Measurements from ENCODE around the gene PLPPR1.
"Not testable (repeated sequence)": the region's sequence is repeated elsewhere in the genome, so short reads cannot be mapped to it uniquely, and the experiment has no call there.

PLPPR1 gene

DNA sequence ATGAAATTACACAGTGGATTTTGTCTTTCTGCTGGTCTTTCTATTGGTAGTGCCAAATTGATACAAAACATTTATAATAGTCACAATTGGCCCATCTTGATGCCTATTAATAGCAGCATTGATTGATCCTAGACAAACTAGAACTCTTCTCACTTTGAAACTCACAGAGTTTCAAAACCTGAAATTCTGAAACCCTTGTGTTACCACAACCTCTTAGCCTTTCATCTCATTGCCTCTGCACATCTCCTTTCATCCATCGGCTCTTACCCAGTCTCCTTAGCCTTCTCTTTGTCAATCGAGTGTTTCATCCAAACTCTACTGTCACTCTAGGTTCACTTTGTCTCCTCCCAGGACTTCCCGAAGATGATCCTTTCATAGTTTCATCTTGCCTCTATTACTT lies 22.1 kb downstream of the PLPPR1 start:
- DNase-seq: no peak

- DNase-seq: no peak
These were observed 26.1 kb downstream of the PLPPR1 start for GRCh38 chr9:101054657-101055056.

DNA sequence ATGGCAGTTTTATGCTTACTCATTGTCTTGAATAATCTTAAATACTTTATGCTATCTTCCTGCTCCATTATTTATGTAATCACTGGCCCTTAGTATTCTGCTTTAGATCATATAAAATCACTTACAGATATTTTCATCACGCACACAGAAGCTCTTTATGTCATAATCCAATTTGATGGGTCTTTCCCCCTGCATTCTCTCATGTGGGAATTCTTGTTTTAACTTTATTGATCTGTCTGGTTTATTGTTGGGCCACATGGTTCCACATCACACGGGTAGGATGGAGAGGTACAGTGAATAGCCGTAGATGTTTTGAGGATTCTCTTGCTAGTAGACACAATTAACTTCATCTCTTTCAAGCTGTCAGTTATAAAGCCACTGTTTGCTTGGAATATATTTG lies 27.0 kb downstream of the PLPPR1 start:
- DNase-seq: no peak

DNA sequence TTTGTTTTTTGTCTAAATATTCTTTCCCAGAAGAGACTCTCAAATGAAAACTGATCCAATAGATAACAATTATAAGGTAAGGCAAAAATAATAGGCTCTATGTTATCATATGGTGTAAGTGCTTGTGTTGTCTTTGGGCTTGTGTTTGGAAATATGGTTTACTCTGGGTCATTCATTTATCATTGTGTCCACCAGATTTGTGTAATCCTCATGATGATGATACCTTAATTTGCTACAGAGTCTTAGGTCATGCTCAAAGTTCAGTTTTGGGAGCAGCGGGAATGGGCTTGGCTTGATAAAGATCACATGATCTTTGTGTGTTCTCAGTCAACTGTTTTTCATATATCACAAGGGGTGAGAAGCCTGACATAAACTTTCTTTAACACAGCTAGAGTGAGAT lies 34.2 kb downstream of the PLPPR1 start:
- DNase-seq: no peak

GRCh38 chr9:101063192-101063591 lies 34.7 kb downstream of the PLPPR1 start:
- DNase-seq: no peak

DNA sequence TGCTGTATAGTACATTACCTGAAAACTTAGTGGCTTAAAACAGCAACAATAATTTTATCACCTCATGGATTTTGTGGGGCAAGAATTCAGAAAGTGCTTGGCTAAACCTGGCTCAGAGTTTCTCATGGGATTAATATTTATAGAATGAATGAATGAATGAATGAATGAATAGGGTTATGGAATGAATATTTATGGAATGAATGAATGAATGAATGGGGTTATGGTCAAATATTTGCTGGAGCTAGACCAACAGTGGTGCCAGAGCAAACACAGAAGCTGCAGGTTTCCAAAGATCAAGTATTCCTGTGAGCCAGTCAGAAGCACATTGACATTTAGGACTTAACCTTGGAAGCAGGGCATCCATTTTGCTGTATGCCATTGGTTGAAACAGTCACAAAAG lies 35.7 kb downstream of the PLPPR1 start:
- DNase-seq: no peak

DNA sequence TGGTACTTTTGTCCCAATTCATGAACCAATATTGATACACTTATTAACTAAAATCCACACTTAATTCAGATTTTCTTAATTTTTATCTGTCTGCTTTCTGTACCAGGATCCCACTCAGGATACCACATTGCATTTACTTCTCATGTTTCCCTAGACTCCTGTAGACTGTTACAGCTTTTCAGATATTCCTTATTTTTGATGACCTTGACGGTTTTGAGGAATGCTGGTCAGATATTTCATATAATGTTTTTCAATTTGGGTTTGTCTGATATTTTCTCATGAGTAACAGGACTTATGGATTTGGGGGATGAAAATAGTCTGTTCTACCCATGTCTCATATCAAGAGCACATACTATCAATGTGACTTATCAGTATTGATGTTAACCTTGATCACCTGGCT lies 37.4 kb downstream of the PLPPR1 start:
- DNase-seq: no peak

- no peak for DNase-seq
These were observed 40.2 kb downstream of the PLPPR1 start for GRCh38 chr9:101068696-101069095.

DNA sequence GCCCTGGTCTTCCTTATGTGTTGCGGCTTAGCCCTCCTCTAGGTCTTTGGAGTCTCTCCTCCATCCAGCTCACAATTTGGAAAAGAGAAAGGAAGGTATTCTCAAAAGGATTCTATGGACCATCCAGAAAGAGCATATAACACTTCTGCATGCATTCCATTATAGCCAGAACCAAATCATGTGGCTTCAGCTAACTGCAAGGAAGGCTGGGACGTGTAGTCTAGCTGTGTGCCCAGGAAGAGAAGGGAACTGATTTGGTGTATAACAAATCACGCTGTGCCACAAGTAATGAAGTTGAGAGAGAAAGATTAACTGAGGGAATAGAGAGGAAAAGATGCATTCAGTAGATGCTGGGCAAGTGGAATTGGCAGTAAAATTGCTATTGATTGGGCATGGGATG lies 43.7 kb downstream of the PLPPR1 start:
- no peak for DNase-seq

DNA sequence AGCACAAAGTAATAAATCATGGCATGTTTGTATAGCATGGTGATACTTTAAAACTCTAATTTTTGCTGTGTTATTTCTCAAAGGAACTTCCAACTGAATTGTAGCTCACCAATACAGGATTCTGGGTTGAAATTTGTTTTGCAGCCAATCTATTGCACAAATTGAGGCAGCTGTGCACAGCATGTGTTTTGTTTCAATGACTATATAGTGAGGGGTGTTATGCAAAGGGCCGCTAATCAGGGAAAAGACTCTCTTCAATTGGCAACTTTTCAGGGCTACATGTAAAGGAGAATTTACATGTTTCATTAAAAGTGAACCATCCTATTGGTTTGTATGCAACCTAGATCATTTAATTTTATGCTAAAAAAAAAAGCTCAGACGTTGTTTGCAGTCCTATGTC lies 44.6 kb downstream of the PLPPR1 start:
- no peak for DNase-seq

DNA sequence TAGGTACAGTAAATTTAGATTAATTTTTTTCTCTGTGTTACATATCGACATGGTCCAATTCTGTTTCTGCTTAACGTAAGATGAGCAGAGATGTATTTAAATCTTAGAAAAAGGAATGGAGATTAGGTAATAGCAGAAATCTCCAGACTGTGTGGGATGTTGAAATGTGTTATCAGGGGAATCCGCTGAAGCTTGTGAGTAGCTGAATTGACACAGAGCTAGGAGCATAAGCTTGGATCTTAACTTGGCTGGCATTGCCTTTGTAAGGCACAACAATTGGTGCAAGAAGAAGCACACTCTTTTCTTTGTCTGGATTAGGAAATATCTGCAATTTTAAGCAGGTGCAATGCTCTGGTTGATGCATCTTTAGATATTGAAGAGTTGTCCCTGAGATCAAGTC lies 53.1 kb downstream of the PLPPR1 start:
- no peak for DNase-seq

GRCh38 chr9:101083448-101084202 lies 55.1 kb downstream of the PLPPR1 start:
- DNase-seq: no peak

DNA sequence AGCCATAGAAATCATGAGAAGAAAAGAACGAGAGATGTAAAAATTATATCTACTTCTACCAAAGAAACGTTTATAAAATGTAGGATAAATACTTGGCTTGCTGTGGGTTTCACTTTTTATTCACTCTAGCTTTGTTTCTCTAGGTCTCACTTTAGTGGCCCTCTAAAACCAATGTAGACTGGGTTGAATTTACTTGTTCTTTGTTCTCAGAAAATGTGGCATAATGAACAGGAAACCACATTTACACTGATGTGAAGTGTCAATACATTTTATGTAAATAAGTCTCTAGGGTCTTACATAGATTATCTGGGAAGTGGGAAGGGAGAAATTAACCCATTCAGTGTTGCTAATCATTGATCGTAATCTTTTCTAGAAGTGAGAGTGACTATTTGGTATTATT lies 58.9 kb downstream of the PLPPR1 start:
- DNase-seq: no peak

DNA sequence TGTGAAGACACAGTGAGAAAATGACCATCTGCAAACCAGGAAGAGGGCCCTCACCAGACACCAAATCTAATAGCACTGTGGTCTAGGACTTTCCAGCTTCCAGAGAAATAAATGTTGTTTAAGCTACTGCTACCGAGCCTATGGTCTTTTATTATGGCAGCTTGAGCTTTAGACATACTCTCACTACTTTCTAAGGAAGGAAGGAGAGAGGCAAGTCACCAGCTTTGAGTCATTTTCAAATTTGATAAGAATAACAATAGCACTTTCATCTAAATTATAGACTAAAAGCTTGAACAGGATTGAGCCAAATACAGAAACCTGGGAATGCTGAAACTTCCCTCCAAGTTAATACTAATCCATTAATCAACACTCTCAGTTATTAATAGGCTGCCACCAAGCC lies 64.4 kb downstream of the PLPPR1 start:
- DNase-seq: no peak

DNA sequence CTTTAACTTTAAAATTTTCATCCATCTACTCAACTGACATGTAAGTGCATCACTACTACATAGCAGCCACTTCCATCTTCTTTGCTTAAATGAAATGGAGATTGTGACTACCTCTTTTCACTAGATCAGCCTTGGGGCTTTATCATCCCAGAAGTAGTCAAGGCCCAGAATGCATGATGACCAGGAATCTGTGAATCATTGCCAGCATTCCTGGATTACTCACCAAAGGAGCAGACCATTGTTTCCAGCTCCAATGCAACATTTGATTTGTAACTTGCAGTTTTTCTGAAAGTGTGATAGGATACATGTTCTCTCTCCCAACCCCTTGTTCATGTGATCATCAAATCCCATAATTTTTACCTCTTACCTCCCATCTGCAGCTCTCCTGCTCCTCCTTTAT lies 65.1 kb downstream of the PLPPR1 start:
- DNase-seq: no peak

- DNase-seq: no peak
These were observed 66.2 kb downstream of the PLPPR1 start for GRCh38 chr9:101094686-101095085.

DNA sequence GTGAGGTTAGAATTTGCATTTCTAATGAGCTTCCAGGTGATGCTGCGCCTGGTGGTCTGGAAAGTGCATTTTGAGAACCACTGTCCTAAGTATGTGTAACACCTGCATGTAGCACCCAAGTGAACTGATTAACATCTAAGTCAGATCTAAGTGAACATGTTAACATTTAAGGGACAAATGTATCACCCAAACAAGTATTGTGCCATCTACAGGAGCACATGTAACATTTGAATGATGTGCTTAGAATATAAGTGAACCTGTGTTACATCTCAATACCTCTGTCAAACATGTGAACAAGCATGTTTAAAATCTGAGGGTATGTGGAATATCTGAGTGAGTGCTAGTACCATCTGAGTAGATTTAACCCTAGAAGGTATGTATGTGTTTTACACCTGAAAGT lies 68.7 kb downstream of the PLPPR1 start:
- DNase-seq: no peak

- no peak for DNase-seq
These were observed 69.9 kb downstream of the PLPPR1 start for GRCh38 chr9:101098392-101098791.

- DNase-seq: no peak
These were observed 85.8 kb downstream of the PLPPR1 start for GRCh38 chr9:101114317-101114716.

DNA sequence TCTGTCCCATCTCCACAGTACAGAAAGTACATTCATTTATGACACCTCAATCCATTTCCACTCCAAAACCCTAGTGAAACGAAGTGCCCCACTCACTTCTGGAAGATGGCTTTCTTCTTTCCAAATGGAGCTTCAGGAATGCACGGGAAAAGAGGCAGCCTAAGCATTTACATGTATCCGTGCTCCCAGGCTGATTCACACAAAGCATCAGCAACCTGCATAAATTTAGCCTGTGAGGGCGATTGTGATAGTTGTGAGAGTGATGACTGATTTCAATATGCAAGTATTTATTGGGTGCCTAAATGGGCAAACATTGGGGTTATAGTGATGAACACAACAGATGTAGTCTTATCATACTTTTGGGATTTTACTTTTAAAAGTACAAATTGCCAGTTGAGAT lies 86.6 kb downstream of the PLPPR1 start:
- no peak for DNase-seq

GRCh38 chr9:101117161-101117560 lies 88.6 kb downstream of the PLPPR1 start:
- no peak for DNase-seq

DNA sequence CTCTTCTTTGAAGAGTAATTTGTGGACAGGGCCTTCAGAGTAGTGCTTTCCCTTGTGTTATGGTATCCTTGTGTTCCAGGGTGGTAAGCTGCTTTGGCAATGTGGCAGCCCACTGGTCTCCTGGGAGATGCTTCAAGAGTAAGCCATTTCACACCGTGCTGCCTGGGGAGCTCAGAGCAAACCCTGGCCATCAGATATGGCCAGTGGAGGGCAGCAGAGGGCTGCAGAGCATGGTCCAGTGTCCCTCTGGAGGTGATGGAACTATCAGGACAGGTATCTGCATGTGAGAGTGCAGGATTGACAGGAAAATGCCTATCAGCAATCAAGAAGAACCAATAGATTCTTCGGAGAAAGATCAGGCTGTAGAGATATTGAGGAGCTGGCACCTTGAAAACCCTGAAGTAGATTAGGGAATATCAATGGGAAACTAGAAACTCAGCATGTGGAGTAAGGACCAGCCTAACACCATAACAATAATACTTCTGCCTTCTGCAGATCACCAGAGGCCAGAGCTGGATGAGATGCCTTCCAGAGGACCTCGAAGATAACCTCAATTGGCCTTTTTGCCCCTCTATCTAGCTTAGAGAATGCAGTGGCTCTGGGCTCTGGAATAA lies 90.8 kb downstream of the PLPPR1 start:
- no peak for DNase-seq

DNA sequence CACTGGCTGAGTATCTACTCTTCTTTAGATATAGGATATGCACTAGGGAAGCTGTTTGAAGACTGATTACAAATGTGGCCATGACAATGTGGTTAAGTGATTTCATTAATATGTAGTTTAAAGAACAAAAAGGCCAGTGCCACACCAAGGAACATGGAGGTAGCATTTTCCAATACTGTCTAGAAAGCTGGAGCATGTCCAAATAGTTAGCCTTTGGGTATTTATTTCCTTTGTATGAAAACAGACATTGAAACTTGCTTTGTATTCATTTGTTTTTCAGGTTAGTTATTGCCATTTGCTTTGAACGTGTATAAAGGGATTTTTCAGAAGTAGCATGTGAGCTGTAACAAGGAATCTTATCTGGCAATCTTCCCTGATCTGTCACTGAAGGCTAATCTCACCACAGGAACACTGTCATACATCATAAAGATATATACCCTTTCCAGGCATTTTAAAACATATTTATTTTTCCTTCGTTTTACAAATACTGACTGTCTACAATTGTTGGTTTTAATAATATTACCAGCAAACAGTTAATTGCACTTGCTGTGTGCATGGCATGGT lies 93.4 kb downstream of the PLPPR1 start:
- DNase-seq: no peak

DNA sequence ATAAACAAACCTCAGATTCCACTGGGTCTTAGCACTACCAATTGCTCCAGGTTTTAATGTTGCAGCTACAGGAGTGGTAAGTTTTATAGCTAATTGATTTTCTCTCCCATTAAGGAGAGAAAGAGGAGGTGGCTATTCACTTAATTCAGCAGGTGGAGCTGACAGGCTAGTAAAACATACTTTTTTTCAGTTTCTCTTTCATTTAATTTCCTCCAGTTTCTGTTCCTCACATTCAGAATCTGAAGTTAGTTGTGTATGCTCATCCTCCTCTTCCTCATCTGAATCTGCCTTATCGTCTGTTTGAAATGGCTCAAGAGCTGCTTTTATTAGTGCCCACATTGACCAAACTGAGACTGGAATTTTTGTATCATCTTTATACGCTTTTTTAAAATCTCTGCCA lies 98.0 kb downstream of the PLPPR1 start:
- DNase-seq: no peak

- DNase-seq: not testable (repeated sequence)
These were observed 98.8 kb downstream of the PLPPR1 start for GRCh38 chr9:101127369-101127768.
